ENCODE results near the gene HES7. TPM values are rescaled to one million over a fixed set of nuclear protein-coding genes. Genes with fewer than 3 reads are reported as not detected.
A peak's percentile ranks its signal among the peaks of the same experiment; 100 is the strongest.

Gene HES7
- total RNA-seq, 1 experiment from 2014 or later = 1.1 TPM

DNA sequence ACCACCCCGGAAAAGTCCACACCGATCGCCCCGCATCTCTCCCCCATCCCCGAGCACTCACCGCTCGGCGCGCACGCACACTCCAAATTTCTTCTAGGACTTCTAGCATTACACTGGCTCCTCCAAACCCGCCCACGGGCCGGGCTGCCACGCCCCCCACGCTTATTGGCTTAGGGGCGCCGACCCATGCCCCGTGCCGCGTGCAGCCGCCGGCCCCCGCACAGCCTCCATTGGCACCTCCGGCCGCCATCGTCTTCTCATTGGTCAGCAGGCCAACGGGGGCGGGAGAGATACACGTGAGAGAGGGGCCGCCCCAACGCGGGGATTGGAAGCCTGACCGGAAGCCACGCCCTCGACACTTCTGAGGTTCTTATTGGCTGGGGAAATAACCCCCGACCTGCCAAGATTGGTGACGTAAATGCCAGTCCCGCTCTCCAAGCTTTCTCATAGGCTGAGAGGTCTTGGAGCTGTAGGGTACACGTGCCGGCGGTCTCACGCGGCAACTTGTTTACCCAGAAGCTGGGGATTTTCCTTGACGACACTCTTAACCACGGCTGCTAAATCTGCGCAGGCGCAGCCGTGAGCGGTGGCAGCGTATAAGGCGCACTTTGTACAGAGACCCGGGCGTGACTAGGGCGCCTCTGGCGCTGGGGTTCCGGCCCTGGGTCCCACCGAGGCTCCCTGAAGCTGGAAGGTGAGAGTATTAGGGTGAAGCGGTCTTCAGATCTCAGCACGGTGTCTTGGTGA, 32.5 kb upstream of the HES7 start:
- DNase-seq (ENCODE audit: low spot score) = peak; percentile 100
- in situ Hi-C loops (cut with HindIII; ENCODE audit: low sequenced_read_pairs) = no loop called here

DNA sequence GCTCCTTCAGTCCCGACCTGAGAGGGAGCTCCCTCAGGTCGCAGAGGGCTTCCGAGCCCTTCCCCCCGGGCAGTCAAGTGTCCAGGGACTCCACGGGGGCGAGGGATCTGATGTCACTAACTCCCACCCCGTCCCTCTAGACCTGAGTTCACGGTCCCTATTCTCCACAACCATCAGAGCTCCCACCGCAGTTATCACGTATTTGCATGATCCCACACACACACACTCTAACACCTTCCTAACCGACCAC, 32.0 kb upstream of the HES7 start:
- DNase-seq (ENCODE audit: low spot score) = no peak
- in situ Hi-C loops (cut with HindIII; ENCODE audit: low sequenced_read_pairs) = no loop called here

DNA sequence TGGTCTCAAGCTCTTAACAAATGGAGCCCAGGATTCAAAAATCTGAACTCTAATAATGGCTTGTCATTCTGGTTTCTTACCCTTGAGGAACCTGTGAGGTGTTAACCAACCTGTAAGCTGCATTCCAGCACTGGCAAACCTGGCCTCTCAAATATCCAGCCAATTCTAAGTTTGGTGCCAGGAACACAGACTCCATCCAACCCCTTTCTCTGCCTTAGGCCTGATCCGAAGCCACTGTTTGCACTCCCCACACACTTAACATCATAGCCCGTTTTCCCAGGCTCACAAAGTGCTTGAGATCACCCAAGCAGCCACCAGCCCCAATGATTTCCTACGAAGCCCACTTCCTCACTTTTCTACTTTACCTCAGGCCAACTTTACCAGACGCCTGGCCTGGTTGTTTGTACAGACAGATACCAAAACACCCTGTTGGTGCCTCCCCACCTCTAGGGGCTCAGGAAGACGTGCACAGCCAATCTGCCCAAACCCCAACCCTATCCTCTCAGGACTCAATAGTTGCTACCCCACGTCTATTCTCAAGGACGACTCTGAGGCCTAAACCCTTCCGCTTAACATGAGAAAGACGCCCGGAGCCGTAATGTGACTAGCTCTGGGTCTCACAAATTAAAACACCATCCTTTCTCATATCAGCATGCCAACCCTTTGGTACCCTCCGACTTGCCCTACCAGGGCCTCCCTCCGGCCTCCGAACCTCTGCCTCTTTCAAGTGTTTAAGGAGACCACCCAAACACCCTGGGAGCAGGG, 31.5 kb upstream of the HES7 start:
- no peak for DNase-seq (ENCODE audit: low spot score)
- in situ Hi-C loops (cut with HindIII; ENCODE audit: low sequenced_read_pairs) = no loop called here

DNA sequence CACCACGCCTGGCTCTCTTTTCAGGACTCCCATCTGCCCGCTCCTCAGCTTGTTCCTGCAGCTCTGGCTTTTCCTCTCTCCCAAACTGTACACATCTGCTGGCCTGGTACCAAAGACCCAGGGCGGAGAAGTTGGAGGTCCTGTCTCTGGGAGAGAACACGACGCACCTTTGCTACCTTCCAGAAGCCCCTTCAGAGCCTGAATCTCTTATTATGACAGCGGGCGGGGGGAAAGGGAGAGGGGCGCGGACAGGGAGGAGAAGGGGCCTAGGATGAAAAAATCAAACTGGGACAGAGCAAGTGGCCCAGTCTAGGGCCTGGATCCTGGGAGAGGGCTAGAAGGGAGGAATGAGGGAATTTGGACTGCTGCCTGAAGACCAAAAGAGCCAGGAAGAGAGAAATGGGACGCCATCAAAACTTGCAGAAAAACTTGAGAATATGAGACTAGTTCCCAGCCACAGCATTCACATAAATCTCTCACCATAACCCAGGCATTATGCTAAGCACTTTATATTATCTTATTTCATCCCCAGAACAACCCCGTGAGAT, 30.8 kb upstream of the HES7 start:
- DNase-seq (ENCODE audit: low spot score) = no peak
- in situ Hi-C loops (cut with HindIII; ENCODE audit: low sequenced_read_pairs) = no loop called here

DNA sequence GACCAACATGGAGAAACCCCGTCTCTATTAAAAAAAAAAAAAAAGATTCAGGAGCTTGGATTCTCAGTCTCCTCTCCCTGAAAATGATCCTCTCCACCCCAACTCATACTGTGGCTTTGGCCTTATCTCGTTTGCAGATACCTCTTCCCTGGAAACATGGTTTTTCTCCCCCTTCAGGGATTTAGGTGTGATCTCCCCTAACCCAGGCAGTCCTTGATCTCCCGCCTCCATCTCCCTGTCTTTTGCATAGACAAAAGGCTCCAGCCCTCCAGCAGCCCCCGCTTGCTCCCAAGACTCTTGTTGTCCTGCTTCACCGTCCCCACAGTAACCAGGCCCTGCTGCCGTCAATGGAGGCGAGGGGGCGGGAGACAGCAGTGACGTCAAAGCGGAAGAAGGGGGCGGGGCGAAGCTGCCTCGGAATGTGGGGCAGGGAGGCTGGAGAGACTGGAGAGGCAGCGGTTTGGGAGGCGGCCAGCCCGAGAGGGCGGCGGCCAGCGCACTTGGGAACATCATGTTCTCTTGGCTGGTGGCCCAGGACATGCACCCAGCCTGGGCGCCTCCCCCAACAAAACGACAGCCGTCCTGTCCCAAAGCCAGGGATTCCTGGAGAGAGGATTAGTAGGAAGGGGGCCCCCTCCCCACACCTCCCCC, 30.2 kb upstream of the HES7 start:
- in situ Hi-C loops (cut with HindIII; ENCODE audit: low sequenced_read_pairs) = no loop called here
- DNase-seq (ENCODE audit: low spot score) = peak; percentile 87

DNA sequence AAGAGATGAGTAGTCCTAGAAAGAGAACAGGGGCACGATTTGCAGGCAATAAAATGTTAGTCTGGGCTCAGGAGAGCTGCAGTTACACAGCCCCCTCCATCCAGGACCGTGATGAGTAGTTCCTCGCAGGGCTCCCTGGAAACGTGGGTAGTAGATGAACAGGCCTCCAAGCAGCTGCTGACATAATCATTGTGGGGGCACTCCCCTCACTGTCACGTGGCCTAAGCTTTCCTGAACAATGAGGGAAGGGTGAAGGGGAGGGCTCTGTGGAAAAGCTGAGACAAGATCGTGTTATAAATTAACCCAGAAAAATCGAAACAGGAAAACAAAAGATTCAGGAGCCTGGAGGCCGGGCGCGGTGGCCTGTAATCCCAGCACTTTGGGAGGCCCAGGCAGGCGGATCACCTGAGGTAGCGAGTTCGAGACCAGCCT, 29.6 kb upstream of the HES7 start:
- DNase-seq (ENCODE audit: low spot score) = peak; percentile 44
- in situ Hi-C loops (cut with HindIII; ENCODE audit: low sequenced_read_pairs) = no loop called here

DNA sequence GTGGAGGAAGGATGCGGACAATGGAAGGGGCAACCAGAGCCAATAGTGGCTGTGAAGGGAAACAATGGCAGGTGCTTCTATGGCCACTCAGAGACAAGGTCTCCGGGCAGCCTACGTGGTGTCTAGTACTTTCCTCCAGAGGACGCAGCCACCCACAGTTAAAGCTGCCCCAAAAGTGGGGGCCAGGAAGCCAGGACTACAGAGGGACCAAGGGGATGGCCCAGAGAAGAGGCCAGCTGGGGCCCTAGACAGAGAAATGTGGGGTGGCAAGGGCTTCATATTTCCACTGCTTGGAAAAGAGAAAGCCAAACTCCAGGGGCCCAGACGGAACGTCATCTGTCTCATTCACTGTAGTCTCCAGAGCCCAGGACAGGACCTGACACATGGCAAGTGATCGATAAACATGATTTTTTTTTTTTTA, 29.1 kb upstream of the HES7 start:
- in situ Hi-C loops (cut with HindIII; ENCODE audit: low sequenced_read_pairs) = no loop called here
- no peak for DNase-seq (ENCODE audit: low spot score)

DNA sequence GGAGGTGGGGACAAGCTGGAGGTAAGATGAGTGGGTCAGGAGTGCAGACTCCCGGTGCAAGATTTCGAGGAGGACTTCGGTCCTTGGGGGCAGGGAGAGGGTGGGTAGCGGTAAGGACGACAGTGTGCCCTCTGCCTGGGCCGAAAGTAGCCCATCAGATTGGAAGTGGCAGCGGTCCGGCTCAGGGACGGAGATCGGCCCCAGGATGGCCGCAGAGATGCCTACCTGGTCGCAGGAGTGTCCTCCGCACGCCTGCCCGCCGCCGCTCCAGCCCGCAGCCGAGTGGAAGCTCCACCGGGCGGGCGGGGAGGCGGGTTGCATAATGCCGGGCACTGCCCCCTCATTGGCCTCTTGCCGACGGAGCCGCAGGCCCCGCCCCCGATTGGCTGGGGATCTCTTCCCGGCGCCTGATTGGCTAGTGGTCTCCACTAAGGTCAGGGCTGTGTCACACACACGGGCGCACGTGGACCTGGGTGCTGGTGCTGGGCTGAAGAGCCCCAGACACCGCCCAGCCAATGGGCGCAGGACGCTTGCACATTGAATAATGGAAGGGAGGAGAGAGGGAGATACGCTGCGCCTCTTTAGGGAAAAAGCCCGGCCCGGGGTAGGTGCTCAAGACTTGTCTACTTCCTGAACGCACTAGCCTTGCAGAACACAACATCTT, 28.3 kb upstream of the HES7 start, which contains the start of gene PER1:
Gene PER1 (minus strand): TSS at position 293 of the 664 bp plus-strand sequence. CDS start 1,698 bp downstream, outside the sequence.
- peak; percentile 99 for DNase-seq (ENCODE audit: low spot score)
- in situ Hi-C loops (cut with HindIII; ENCODE audit: low sequenced_read_pairs) = no loop called here

DNA sequence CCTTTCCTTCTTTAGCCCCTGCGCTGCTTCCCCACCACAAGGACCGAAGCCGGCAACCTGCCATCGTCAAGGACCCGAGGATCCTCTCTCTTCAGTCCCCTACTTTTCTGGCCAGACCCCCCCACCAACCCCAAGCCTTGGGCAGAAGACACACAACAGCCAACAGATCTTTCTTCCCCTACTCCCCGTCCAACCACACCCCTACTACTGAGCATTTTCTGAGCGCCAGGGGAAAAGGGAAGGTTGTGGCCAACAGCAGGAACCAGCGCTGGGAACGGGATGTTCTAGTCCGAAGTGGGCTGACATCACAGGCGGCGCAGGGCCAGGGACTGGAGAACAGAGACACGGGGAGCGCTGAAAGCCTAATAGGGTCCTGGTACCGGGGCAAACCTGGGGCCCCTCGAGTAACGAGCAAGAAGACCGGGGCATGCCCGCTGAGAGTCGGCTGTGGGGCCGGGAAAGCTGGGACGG, 27.8 kb upstream of the HES7 start:
- DNase-seq (ENCODE audit: low spot score) = peak; percentile 73
- in situ Hi-C loops (cut with HindIII; ENCODE audit: low sequenced_read_pairs) = no loop called here

DNA sequence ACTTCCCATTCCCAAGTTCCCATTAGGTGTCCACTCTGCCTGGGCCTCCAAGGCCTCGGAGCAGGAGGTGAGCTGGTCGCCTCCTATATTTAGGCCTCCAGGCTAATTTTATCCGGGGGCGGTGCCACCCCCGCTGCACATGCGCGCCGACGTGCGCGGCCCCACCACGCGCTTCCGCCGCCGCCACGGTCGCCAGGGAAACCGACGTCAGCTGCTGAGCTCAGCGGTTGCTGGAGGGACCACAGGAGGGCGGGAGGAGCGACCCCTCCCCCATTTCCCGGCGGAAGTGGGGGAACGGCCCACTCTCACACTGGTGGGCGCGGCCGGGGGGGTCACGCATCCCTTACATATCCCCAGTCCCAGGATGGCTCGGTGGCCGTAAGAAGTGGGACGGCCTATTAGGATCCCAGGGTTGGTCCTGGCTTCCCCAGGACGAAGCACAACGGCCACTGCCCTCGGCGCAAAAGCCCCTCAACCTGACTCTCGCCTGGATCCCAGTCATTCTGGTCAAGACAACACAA, 27.3 kb upstream of the HES7 start:
- in situ Hi-C loops (cut with HindIII; ENCODE audit: low sequenced_read_pairs) = no loop called here
- DNase-seq (ENCODE audit: low spot score) = peak; percentile 92

DNA sequence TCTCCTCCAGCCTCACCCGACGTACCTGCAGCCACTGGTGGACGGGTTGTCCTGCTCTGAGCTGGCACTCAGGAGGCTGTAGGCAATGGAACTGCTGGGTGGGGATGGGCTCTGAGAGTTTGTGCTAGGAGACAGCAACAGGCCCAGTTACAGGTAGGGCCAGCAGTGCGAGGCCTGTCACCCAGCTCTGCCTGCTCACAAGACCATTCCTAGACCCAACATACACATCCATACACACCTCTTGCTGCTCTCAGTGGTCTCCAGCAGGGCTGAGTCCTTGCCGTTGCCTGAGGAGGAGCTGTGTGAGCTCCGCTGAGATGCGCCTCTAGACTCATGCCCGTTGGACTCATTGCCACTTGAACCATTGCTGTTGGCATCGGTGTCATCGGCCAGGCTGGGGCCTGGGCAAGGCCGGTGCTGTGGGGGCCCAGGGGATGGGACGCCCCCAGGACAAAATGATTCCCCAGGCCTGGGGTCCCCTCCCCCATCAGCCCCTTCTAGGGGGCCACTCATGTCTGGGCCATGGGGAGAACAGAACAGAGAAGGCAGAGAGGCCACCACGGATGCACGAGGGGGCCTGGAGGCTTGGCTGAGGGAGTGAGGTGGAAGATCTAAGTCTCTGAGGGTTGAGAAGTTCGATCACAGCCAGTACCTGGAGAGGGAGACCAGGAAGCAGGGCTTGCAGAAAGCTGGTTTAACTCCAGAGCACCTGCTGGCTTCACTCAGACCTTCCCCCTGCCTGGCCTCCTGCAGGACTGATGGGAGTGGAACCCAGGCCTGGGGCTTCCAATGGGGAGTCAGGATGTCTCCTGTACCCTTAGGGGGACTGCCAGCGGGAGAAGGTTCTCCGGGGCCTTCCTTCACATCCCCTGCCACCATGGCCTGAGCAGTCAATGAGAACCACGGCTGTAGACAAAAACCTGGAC, 26.6 kb upstream of the HES7 start:
- DNase-seq (ENCODE audit: low spot score) = no peak
- in situ Hi-C loops (cut with HindIII; ENCODE audit: low sequenced_read_pairs) = no loop called here

DNA sequence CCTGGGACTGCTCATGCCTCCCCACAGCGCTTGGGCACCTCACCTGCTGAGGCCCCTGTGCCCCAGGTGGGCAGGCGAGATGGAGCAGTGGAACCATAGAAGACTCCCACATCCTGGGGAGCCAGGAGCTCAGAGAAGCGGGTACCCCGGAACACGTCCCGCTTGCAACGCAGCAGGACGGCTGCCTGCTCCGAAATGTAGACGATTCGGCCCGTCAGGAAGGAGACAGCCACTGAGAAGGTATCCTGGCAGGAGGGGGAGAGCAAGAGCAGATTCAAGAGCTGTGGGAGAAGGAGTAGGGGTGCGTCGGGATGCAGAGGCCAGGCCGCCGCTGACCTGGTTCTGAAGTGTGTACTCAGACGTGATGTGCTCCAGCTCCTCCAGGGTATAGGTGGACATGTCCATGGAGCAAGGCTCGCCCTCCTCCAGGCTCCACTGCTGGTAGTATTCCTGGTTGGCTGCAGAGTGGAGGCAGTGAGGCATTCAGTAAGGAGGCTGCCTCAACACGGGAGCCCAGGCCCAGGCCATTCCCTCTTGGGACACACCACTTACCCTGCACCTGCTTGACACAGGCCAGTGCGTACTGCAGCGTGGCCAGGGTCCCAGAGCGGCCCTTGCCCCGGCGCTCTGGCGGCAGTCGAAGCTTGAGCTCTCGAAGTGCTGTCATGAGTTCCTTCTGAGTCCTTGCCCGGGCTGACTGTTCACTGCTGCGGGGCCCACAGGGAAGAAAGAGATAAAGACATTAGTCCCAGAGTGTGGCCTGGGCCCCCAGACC, 25.7 kb upstream of the HES7 start:
- in situ Hi-C loops (cut with HindIII; ENCODE audit: low sequenced_read_pairs) = no loop called here
- no peak for DNase-seq (ENCODE audit: low spot score)

DNA sequence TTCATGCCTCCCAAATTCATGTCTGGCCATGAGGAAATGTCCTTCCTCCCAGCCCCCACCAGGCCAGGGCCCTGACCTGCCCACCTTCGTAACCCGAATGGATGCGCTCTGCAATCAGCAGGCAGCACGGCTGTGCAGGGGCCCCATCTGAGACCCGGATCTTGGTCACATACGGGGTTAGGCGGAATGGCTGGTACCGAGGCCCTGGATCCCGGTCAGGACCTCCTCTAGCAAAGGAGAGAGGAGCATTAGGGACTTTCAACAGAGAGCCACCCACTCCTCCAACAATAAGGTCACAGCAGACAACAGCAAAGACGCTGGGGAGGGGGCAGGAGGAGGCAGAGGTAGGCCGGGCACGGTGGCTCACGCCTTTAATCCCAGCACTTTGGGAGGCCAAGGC, 24.7 kb upstream of the HES7 start:
- no peak for DNase-seq (ENCODE audit: low spot score)
- in situ Hi-C loops (cut with HindIII; ENCODE audit: low sequenced_read_pairs) = no loop called here

DNA sequence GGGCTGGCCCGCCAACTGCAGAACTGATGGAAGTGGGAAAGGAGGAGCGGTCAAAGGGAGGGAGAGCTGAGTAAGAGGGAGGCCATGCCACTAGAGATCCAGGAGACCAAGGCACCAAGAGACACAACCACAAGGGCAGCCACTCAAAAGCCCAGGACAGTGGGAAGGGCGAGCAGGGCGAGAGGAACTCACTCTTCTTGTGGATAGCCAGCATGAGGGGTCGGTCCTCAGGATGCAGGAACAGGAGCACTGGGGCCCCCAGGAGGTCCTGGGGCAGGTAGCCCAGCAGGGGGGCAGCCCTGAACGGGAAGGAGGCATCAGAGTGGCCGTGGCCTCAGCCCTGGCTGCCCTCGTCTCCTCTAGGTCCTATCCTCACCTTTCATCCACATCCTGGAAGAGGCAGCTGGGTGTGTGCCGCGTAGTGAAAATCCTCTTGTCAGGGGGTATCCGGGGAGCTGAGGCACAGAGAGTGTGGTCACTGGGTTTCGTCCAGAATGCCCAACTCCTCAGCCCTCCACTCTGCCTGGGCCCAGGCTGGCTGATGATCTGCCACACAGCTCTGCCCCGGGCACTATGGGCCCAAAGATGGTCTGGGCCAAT, 24.0 kb upstream of the HES7 start:
- in situ Hi-C loops (cut with HindIII; ENCODE audit: low sequenced_read_pairs) = no loop called here
- DNase-seq (ENCODE audit: low spot score) = no peak

DNA sequence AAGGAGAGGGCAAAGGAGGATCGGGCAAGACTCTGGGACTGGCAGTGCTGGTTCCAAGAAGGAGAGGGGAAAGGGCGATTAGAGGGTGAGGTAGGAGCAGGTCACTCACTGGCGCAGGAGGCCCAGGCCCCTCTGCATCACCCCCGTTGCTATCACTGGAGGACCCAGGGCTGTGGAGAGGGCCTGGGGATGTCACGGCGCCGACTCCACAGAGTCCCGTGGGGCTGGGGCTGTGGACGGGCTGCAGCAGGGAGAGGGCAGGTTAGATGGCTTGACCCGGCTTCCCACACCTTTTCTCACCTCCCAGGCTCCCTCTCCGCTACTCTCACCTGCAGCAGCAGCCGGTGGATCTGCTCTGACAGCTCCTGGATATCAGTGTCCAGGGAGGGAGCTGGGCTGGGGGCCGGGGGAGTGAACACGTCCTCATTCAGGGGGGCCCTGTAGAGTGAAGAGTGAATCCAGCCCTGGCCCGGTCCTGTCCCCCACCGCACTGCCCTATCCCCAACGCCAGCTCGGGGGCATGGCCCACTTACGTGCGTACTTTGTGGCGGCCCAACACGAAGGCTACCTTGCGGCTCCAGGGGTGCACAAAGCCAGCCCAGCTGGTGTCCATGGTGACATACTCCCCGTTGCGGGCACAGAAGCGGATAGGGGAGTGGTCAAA, 23.4 kb upstream of the HES7 start:
- in situ Hi-C loops (cut with HindIII; ENCODE audit: low sequenced_read_pairs) = no loop called here
- no peak for DNase-seq (ENCODE audit: low spot score)

DNA sequence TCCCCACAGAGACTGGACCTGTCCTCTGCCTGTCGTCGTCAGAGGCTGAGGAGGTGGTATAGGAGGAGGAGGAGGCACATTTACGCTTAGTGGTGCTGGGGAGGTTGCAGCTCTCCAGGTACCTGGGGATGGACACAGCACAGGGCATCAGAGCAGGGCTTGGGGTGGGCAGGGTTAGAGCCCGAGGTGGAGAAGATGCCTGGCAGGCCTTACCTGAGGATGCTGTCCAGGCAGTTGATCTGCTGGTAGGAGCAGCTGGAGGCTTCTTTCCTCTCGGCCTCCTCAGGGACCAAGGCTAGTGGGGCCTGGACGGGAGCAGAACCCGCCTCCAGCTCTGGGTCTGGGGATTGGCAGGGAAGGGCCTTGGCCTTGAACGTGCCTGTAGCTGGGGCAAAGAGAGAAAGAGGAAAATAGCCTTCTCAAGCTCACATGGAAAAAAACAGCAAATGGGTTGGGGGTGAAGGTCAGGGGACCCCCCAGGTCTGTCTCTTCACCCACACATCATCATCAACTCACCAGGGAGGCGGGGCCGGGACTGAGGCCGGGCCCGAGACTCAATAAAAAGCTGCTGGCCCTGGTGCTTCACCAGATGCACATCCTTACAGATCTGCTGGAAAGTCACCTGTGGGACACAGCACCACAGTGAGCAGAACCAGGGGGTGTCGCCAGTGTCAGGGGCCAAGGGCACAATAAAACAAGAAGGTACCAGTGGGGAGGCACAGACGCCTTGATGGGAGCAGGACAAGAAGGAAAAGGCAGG, 22.7 kb upstream of the HES7 start:
- no peak for DNase-seq (ENCODE audit: low spot score)
- in situ Hi-C loops (cut with HindIII; ENCODE audit: low sequenced_read_pairs) = no loop called here

Measured in G401 (cell line).